Nephron (organoid): ENCODE results near the gene PRM2.
A peak's percentile ranks its signal among the peaks of the same experiment; 100 is the strongest.

Source experiments
- H3K27ac Mint-ChIP-seq, 3 experiments: 2 replicates each; pipeline ENCODE4 v1.8.0; 2020; ENCODE audit warnings: mixed read lengths in 3 of 3, mild to moderate bottlenecking in 2 of 3, moderate library complexity in 1 of 3
- H3K27me3 Mint-ChIP-seq: 2 replicates; pipeline ENCODE4 v1.8.0; 2021; ENCODE audit warnings: low read depth, mild to moderate bottlenecking, moderate library complexity, mixed read lengths
- H3K36me3 Mint-ChIP-seq: 2 replicates; pipeline ENCODE4 v1.8.0; 2020; ENCODE audit warnings: low read depth, mixed read lengths
- H3K4me1 Mint-ChIP-seq: 2 replicates; pipeline ENCODE4 v1.8.0; 2020; ENCODE audit warnings: mixed read lengths
- H3K4me3 Mint-ChIP-seq, 3 experiments: 2 replicates each; pipeline ENCODE4 v1.8.0; 2020; ENCODE audit warnings: mild to moderate bottlenecking in 3 of 3, mixed read lengths in 3 of 3, moderate library complexity in 2 of 3
- H3K9me3 Mint-ChIP-seq: 2 replicates; pipeline ENCODE4 v1.8.0; 2020; ENCODE audit warnings: mixed read lengths
- TF ChIP-seq, protein P1 (sequence below), 3 experiments: fragments of 200-600 bp; sonication (generic); IDR thresholded peaks; one replicate each; pipeline ENCODE4 v1.5.0; 2021; ENCODE audit warnings: antibody characterized with exemption in 3 of 3; ENCODE audit not compliant: unreplicated experiment in 3 of 3

The PRM2 gene

DNA sequence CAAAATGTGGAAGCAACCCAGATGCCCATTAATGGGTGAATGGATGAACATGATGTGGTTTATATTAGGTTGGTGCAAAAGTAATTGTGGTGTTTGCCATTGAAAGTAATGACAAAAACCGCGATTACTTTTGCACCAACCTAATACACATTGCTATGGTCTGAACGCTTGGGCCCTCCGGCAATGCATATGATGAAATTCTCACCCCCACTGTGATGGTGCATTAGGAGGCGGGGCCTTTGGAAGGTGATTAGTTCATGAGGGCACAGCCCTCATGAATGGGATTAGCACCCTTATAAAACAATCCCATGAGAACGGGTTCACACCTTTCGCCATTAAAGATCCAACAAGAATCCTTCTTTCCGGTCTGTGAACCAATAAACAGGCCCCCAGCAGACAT is 30.1 kb upstream of the PRM2 start:
- TF ChIP-seq, protein P1, sequence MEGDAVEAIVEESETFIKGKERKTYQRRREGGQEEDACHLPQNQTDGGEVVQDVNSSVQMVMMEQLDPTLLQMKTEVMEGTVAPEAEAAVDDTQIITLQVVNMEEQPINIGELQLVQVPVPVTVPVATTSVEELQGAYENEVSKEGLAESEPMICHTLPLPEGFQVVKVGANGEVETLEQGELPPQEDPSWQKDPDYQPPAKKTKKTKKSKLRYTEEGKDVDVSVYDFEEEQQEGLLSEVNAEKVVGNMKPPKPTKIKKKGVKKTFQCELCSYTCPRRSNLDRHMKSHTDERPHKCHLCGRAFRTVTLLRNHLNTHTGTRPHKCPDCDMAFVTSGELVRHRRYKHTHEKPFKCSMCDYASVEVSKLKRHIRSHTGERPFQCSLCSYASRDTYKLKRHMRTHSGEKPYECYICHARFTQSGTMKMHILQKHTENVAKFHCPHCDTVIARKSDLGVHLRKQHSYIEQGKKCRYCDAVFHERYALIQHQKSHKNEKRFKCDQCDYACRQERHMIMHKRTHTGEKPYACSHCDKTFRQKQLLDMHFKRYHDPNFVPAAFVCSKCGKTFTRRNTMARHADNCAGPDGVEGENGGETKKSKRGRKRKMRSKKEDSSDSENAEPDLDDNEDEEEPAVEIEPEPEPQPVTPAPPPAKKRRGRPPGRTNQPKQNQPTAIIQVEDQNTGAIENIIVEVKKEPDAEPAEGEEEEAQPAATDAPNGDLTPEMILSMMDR (IDR thresholded peaks at IDR 0.05; ENCODE audit: unreplicated experiment in 3 of 3) = no peak
- H3K36me3 Mint-ChIP-seq = no peaks in the 10 kb centered on the region
- no peak overlapping the region for H3K27ac Mint-ChIP-seq
- no peak overlapping the region for H3K4me3 Mint-ChIP-seq
- H3K4me1 Mint-ChIP-seq = peaks cover 13% of the 10 kb centered on the region
- peaks cover 4% of the 10 kb centered on the region for H3K27me3 Mint-ChIP-seq
- H3K9me3 Mint-ChIP-seq = no peaks in the 10 kb centered on the region

DNA sequence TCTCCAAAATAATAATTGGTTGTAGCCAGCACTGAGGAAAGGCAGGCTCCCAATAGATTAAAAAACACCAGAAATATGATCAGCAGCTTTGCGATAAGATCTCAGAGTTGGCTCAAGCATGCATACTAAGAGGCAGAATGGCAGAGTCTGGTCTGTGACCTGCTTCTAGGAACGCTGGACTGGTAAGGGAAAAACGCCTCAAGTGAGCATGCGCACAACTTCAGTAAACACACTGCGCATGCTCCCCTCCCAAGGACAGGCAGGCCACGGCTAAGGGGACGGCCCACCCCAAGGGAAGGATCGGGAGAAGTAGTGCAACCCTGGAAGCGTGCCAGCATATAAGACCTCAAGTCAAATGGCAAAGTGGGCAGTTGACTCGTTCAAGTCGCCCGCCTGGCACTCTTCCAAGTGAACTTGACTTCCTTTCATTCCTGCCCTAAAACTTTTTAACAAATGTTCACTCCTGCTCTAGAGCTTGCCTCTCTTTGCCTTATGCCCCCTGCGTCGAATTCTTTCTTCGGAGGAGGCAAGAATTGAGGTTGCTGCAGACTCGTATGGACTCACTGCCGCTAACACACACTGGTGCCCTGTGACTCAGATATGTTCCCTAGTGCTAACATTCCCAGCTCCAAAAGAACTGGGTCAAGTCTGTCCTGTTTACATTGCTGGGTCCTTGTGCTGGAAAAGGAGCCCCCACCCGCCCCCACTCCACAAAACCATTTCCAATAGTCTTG is 27.3 kb upstream of the PRM2 start:
- Mint-ChIP-seq H3K4me3 (no peak overlapping the region), H3K27me3 (peaks cover 4% of the 10 kb centered on the region), H3K4me1 (peaks cover 13% of the 10 kb centered on the region), H3K27ac (peak overlapping the region; percentile 39 to 84 (median 66)), H3K9me3 (no peaks in the 10 kb centered on the region), H3K36me3 (no peaks in the 10 kb centered on the region)
- TF ChIP-seq, protein P1 (IDR thresholded peaks at IDR 0.05; ENCODE audit: unreplicated experiment in 3 of 3) = no peak

DNA sequence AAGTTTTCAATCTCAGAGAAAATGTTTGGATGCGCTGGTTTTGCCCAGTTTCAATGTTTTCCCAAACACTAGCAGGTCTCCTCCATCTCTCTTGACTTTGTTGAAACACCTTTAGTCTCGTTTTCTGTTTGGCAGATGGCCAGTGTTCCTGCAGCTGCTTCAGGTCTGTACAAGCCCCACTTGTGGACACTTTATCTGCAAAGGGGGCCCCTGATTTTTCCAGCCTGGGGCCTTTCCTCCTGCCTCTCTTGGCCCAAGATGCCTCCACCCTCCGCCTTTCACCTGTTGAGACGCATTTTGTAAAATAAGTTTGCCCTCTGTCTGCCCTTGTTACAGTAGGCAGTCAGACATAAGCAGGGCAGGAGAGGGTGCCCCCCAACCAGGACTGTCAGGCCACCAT is 26.7 kb upstream of the PRM2 start:
- Mint-ChIP-seq H3K27ac (peak overlapping the region; percentile 39 to 84 (median 66)), H3K4me3 (no peak overlapping the region), H3K4me1 (peaks cover 13% of the 10 kb centered on the region), H3K9me3 (no peaks in the 10 kb centered on the region), H3K27me3 (peaks cover 2% of the 10 kb centered on the region), H3K36me3 (no peaks in the 10 kb centered on the region)
- TF ChIP-seq, protein P1 (IDR thresholded peaks at IDR 0.05; ENCODE audit: unreplicated experiment in 3 of 3) = no peak

DNA sequence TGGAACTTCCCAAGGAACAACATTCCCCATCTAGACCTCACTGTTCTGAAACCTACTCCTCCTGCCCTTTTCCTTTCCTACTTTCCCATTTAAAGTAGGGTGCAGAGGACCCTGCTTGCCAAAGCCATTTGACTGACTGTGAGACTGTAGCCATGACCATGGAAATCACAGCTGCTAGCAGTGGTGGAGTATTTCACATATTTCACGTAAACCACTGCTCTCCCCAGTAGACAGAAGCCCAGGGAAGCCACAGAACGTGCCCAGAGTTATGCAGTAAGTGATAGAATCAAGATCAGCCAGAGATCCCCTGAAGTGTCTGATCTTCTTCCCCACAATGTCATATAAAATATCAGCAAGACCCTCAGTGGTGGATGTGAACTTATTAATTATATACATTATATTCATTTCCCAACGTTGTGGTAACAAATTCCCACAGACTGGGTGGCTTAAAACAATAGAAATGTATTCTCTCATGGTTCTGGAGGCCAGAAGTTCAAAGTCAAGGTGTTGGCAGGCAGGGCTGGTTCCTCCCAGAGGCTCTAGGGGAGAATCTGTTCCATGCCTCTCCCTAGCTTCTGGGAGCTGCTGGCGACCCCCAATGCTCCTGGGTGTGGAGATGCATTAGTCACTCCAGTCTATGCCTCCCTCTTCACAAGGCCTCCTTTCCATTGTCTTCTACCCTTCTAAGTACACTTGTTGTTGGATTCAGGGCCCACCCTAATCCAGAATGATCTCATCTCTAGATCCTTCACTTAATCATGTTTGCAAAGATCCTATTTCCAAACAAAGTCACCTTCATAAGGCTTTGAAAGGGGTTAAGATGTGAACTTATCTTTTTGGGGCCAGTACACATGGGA is 25.6 kb upstream of the PRM2 start:
- H3K36me3 Mint-ChIP-seq = no peaks in the 10 kb centered on the region
- peaks cover 17% of the 10 kb centered on the region for H3K4me1 Mint-ChIP-seq
- no peak overlapping the region for H3K4me3 Mint-ChIP-seq
- no peaks in the 10 kb centered on the region for H3K27me3 Mint-ChIP-seq
- no peaks in the 10 kb centered on the region for H3K9me3 Mint-ChIP-seq
- H3K27ac Mint-ChIP-seq = peak overlapping the region in 1 of 3 experiments; percentile 67
- TF ChIP-seq, protein P1 (IDR thresholded peaks at IDR 0.05; ENCODE audit: unreplicated experiment in 3 of 3) = no peak

DNA sequence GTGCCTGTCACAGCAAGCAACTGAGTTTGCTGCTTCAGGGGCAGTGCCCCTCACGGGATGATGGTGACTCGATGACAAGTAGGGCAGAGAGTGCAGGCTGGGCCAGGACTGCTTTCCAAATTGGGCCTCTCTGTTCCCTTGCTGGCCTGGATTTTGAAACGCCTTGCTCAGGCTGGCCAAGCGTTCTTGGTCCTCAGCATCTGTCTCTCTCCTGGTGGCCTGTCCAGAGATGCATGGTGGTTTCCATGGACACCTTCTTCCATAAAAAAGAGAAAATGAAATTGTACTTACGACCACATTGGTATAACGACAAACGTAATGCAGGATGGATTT is 24.2 kb upstream of the PRM2 start:
- Mint-ChIP-seq H3K4me1 (peaks cover 24% of the 10 kb centered on the region), H3K9me3 (no peaks in the 10 kb centered on the region), H3K36me3 (no peaks in the 10 kb centered on the region), H3K27me3 (no peaks in the 10 kb centered on the region), H3K27ac (no peak overlapping the region), H3K4me3 (no peak overlapping the region)
- TF ChIP-seq, protein P1 (IDR thresholded peaks at IDR 0.05; ENCODE audit: unreplicated experiment in 3 of 3) = no peak
